GM18498 (cell line): Measurements from ENCODE around the gene IKZF3.
"Not testable (repeated sequence)": the region's sequence is repeated elsewhere in the genome, so short reads cannot be mapped to it uniquely, and the experiment has no call there.

ENCODE experiments used
- ATAC-seq: cut with Tn5 transposase; IDR thresholded peaks from one replicate; pipeline ENCODE4 v1.9.1; 2021; ENCODE audit warnings: mild to moderate bottlenecking, moderate library complexity; ENCODE audit not compliant: unreplicated experiment

The IKZF3 gene

DNA sequence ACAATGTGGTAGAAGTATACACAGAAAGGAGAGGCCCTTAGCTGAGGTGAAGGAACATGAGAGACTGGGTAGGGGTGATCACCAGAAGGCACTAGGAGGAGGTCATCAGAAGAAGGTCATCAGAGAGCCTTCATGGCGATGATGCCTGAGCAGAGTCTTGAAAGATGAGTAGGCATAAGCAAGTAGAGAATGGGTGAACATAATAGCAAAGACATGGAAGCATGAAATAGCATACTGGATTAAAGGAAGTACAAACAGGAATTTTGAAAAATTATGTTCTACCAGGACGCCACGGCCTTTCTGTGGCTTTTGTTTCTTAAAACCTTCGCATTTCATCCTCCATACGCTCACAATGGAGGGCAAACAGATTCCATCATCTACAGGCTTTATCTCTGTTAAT is 2.9 kb downstream of the IKZF3 start:
- no peak for ATAC-seq

DNA sequence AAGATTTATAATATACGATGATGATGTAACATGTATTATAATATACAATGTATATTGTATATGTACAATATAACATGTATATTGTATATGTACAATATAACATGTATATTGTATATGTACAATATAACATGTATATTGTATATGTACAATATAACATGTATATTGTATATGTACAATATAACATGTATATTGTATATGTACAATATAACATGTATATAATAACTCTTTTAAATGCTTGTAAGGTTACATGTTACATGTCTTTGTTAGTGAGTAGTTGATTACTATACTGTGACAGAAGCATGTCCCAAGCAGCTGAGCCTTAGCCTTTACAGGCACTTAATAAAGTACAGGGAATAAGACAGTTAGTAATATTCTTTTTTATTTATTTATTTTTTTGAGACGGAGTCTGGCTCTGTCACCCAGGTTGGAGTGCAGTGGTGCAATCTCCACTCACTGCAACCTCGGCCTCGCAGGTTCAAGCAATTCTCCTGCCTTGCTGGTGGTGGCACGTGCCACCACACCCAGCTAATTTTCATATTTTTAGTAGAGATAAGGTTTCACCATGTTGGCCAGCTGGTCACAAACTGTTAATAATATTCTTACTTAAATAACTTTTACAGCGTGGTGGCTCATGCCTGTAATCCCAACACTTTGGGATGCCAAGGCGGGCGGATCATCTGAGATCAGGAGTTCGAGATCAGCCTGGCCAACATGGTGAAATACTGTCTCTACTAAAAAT is 8.0 kb downstream of the IKZF3 start:
- not testable (repeated sequence) for ATAC-seq

DNA sequence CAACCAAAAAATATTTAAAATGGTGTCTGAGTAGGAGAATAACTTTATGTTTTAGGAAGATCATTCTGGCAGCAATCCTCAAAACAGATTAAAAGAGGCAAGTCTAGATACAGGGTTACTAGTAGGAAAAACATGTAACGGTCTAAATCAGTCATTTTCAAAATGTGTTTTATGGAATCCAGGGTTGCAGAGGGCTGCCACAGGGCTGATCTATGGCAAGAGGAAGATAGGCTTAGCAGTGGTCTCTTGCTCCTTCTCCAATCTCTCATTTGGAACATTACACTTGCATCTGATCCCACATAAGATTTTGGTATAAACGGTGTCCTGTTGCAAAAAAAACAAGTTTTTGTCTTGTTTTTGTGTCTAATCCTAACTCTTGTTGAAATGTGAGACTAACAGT is 9.2 kb downstream of the IKZF3 start:
- no peak for ATAC-seq

DNA sequence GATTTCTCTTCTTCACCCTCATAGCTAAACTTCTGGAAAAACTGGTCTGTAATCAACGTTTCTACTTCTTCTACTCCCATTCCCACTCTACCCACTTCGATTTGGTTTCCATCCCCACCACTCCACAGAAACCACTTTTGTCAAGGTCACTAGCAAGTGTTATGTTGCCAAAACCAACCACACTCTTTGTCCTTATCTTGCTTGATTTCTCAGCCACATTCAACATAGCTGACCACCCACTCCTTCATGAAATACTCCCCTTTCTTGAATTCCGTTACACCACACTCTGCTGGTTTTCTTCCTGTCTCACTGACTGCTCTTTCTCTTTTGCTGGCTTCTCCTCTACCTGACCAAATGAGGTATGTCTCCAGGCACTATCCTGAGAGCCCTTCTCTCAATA is 11.9 kb downstream of the IKZF3 start:
- no peak for ATAC-seq

DNA sequence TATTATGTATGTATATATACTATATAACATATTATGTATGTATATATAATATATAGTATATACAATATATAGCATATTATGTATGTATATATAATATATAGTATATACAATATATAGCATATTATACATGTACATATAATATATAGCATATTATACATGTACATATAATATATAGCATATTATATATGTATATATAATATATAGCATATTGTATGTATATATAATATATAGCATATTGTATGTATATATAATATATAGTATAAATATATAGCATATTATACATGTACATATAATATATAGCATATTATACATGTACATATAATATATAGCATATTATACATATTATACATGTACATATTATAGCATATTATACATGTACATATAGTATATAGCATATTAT is 13.9 kb downstream of the IKZF3 start:
- not testable (repeated sequence) for ATAC-seq

DNA sequence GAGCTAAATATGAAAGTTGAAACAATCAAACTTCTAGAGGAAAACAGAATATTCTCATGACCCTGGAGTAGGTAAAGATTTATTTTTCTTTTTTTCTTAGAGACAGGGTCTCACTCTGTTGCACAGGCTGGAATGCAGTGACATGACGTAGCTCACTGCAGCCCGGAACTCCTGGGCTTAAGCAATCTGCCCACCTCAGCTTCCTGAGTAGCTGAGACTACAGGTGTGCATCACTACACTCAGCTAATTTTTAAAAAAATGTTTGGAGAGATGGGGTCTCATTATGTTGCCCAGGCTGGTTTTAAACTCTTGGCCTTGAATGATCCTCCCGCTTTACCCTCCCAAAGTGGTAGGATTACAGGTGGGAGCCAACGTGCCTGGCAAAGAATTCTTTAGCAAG is 15.5 kb downstream of the IKZF3 start:
- ATAC-seq: no peak

DNA sequence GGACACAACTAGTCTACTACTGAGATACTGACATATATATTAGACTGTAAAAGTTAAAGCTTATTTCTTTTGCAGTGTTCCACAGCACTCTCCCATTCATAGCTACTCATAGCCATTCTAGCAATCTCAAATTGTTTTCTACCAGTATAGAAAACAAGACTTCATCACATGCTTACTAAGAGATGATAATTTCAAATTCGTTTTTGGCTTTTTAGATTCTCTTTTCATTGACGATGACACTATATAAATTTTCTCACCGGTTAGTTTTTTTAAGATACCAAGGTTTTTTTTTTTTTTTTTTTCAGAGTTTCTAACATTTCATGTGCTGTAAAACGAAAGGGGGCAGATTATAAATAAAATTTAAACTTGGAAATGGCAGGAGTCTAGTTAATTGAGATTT is 17.9 kb downstream of the IKZF3 start:
- no peak for ATAC-seq

DNA sequence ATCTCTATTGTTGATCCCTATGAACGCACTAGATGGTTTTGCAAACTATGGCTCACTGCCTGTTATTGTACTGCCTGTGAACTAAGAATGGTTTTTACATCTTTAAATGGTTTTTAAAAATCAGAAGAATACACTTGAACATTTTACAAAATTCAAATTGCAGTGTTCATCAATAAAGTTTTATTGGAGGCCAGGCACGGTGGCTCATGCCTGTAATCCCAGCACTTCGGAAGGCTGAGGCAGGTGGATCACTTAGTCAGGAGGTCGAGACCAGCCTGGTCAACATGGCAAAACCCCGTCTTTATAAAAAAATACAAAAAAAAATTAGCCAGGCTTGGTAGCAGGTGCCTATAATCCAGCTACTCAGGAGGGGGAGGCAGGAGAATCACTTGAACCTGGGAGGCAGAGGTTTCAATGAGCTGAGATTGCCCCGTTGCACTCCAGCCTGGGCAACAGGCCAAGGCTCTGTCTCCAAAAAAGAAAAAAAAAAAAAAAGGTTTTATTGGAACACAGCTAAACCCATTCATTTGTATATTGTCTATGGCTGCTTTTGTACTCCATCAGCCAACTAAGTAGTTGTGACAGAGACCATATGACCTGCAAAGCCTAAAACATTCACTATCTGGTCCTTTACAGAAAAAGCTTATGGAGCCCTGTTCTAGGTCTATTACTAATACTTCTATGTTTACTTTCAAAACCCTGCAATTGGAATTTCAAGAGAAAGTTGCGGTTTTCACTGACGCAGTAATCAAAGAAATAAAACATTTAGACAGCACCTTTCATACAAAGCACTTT is 18.9 kb downstream of the IKZF3 start:
- ATAC-seq: no peak

DNA sequence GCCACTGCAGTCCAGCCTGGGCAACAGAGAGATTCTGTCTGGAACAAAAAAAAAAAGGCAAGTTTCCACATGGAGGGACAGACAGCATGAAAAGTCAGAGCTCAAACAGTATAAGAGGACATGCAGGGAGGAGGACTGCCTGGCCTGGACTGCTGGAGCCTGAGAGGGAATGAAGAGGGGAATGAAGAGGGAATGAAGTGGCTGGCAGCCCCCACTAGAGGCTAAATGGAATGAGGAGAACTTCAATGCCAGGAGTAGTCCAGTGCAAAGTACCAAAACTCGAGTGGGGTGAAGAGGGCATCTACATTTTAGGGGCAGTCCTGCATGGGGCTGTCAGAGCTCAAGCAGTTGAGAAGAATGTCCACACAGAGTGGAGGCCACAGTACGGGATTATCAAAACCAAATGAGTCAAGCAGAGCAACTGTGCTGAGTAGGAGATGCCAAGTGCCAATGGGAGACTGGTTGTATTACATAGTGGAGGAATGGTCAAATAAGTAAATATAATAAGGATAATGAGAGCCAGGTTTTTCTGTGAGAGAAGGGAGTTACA is 22.9 kb downstream of the IKZF3 start:
- no peak for ATAC-seq

DNA sequence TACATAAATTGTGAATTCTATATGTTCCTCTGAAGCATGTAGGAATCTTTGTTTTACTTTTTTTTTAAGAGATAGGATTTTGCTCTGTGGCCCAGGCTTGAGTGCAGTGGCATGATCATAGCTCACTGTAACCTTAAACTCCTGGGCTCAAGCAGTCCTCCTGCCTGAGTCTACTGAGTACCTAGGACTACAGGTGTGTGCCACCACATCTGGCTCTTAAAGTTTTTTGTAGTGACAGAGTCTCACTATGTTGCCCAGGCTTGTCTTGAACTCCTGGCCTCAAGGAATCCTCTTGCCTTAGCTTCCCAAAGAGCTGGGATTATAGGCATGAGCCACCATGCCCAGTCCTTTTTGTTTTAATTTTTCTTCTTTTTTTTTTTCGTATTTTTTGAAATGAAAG is 25.3 kb downstream of the IKZF3 start:
- no peak for ATAC-seq

DNA sequence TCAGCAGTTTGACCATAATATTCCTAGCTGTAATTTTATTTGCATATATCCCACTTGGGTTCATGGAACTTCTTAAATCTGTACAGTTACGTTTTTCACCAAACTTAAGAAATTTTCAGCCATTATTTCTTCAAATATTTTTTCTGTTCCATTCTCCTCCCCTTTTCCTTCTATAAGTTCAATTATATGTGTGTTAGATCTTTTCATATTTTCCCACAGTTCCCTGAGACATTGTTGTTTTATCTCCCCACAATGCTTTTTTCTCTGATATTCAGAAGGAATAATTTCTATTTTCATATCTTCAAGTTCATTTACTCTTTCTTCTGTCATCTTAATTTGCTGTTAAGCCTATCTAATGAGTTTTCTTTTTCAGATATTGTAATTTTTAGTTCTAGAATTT is 26.1 kb downstream of the IKZF3 start:
- no peak for ATAC-seq

DNA sequence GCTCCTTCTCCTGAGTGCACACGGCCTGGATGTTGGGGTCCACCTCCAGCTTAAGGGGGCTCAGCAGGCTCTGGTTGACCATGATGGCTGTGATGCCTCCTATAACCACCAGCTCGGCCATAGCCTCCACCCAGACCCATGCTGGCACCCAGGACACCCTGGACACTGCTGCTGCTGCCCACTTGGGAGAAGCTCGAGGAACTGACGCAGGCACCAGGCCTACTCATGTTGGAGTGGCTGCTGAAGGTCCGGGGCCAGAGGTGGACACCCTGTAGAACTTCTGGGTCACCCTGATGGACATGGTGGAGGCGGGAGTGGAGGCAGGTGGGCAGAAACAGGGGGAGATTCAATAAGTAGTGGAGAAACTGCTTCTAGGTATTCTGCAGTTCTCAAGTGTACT is 28.0 kb downstream of the IKZF3 start:
- ATAC-seq: no peak

DNA sequence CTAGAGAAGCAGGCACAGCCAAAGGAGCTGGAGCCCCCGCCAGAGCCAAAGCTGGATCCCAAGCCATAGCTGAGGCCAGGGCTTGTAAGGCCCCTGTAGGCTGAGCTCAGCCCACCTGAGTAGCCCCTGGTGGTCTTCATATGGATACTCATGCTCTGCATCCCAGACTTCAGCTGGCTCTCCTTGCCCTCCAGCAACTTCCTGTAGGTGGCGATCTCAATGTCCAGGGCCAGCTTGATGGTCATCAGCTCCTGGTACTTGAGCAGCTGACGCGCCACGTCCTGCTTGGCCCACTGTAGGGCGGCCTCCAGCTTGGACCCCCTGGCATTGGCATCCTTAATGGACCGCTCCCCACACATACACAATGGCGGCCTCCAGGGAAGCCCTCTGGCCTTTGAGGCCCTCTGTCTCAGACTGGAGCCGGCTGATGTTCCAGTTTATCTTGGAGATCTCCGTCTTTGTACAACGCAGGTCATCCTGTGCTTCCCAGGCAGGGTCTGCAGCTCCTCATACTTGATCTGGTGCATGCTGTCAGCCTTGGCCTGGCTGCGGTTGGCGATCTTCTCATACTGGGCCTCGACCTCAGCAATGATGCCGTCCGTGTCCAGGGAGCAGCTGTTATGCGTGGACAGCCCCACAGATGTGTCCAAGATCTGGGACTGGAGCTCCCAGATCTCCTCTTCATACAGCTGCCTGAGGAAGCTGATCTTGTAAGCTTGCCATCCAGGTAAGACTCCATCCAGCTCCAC is 28.9 kb downstream of the IKZF3 start:
- ATAC-seq: no peak

DNA sequence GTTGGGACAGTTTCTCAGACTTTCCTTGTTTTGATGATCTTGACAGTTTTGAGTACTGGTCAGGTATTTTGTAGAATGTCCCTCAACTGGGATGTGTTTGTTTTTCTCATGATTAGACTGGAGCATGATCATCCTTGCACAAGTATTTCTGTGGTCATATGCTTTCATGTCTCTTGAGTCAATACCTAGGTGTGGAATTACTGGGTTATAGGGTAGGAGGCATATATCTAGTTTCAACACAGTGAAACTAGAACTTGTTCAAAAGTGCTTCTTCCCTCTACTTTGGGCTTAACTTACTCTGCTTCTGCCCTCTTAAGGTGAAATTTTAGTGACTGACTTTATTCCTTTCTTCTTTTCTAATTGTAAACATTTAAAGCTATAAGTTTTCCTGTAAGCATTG is 30.1 kb downstream of the IKZF3 start:
- no peak for ATAC-seq

DNA sequence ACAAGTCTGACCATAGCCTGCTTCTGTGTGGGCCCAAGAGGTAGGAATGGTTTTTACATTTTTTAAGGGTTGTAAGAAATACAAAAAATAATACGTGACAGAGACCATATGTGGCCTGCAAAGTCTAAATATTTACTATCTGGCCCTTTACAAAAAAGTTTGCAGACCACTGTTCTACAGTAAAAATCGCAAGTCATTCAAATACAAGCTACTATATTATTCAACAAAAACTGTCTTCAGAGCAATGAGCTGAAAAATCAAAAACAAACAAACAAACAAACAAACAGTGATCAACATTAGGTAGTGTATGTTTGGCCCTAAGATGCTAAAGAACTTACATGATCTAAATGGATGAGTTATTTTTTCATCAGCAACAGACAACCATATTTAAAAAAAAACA is 32.5 kb downstream of the IKZF3 start:
- no peak for ATAC-seq

DNA sequence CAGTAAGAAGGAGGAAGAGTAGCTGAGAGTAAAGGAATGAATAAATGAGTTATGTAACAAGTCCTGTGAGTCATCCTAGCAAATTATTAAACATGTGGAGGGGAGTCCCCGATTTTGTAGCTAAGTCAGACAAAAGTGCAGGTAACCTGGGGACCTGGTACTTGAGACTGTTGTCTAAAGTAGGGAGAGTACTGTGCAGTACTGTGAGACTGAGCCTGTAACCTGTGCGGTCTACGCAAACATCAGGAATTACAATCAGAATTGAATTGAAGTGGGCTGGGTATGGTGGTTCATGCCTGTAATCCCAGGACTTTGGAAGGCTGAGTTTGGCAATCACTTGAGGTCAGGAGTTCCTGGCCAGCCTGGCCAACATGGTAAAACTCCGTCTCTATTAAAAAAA is 35.7 kb downstream of the IKZF3 start:
- no peak for ATAC-seq

DNA sequence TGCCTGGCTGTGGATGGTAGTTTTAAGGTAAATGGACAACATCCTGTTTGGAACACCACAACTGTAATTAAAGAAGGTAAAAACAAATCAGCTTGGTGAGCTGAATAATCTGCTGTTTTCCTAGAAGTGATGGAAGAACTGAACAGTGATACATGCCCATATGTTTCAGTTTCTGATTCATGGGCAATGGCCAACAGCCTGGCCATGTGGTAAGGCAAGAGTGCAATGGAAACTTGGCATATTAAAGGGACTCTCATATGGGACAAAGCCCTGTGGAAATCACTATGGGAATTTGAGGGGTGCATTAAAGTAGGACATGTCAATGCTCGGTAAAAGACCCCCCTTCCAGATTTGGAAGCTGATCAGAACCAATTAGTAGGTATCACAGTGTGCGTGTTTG is 37.8 kb downstream of the IKZF3 start:
- ATAC-seq: no peak

DNA sequence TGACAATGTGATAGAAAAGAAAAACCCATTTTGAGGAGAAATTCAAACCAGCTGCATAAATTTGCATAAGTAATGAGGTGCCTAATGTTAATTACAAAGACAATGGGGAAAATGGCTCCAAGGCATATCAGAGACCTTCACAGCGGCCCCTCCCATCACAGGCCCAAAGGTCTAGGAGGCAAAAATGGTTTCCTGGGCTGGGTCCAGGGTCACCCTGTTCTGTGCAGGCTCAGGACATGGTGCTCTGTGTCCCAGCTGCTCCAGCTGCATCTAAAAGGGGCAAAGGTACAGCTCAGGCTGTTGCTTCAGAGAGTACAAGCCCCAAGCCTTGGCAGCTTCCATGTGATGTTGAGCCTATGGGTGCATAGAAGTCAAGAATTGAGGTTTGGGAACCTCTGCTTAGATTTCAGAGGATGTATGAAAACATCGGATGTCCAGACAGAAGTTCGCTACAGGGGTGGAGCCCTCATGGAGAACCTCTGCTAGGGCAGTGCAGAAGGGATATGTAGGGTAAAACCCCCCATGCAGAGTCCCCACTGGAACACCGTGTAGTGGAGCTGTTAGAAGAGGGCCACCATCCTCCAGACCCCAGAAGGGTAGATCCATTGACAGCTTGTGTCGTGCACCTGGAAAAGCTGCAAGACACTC is 40.6 kb downstream of the IKZF3 start:
- ATAC-seq: no peak

DNA sequence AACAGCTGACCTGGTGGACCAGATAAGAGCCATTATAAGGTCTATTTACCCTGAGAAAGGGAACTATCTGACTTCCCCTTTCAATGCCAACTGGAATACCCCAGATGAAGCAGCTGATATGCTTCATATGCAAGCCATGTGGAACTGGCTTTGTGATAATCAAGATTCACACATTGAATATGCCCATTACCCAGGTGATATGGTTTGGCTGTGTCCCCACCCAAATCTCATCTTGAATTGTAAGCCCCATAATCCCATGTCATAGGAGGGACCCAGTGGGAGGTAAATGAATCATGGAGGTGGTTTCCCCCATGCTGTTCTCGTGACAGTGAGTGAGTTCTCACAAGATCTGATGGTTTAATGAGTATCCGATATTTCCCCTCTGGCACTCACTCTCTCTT is 42.1 kb downstream of the IKZF3 start:
- no peak for ATAC-seq

DNA sequence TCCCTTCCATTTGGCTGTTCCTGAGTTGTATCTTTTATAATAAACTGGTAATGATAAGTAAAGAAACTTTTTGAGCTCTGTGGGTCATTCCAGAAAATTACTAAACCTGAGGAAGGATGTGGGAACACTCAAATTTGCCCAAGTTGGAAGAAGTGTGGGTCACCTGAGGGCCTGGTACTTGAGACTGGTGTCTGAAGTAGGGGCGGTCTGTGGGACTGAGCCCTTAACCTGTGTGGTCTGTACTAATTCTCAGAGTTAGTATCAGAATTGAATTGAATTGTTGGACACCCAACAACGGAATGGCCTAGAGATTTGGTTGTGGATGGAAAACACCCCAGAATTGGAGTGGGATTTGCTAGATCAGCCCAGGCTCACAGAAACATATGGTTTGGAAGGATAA is 43.1 kb downstream of the IKZF3 start:
- ATAC-seq: no peak

DNA sequence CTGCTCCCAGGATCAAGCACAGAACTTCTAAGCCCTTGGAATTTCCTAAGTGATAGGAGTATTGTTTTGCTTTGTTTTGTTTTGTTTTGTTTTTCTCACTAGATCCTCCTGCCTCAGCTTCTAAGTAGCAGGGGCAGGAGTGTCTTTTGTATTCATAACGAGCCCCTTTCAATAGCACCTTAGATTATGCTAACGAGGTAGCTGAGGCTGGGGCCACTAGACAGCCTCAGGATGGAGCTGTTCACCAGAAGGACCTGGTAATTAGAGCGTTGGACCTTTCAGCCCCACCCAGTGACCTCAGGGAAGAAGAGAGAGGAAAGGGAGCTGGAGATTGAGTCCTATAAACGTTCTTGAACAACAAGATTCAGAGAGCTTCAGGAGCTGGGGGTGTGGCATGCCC is 43.6 kb downstream of the IKZF3 start:
- ATAC-seq: no peak
